Osteocyte (in vitro differentiated cells): ENCODE results near the gene EML5. TPM values are rescaled to one million over a fixed set of nuclear protein-coding genes. Genes with fewer than 3 reads are reported as not detected.

Experiments
- DNase-seq: peaks from one replicate; pipeline ENCODE4 v3.0.0; 2021; ENCODE audit warnings: mixed read lengths; ENCODE audit not compliant: unreplicated experiment; ENCODE audit errors: extremely low spot score
- H3K27ac Mint-ChIP-seq: one replicate; pipeline ENCODE4 v1.8.0; 2021; ENCODE audit warnings: mild to moderate bottlenecking, mixed read lengths; ENCODE audit not compliant: unreplicated experiment
- H3K27me3 Mint-ChIP-seq: one replicate; pipeline ENCODE4 v1.8.0; 2021; ENCODE audit warnings: mixed read lengths; ENCODE audit not compliant: unreplicated experiment
- H3K36me3 Mint-ChIP-seq: one replicate; pipeline ENCODE4 v1.8.0; 2021; ENCODE audit warnings: mixed read lengths; ENCODE audit not compliant: unreplicated experiment
- H3K4me1 Mint-ChIP-seq: one replicate; pipeline ENCODE4 v1.8.0; 2021; ENCODE audit warnings: mixed read lengths; ENCODE audit not compliant: unreplicated experiment
- H3K4me3 Mint-ChIP-seq: one replicate; pipeline ENCODE4 v1.8.0; 2021; ENCODE audit warnings: mild to moderate bottlenecking, moderate library complexity, mixed read lengths; ENCODE audit not compliant: unreplicated experiment
- H3K9me3 Mint-ChIP-seq: one replicate; pipeline ENCODE4 v1.8.0; 2021; ENCODE audit warnings: mixed read lengths; ENCODE audit not compliant: unreplicated experiment
- CTCF ChIP-seq: fragments of 200-600 bp; sonication (generic); IDR thresholded peaks from 2 replicates; pipeline ENCODE4 v1.5.0; 2021; ENCODE audit warnings: antibody characterized with exemption, mild to moderate bottlenecking, moderate library complexity
- total RNA-seq: library from RNA; stranded (reverse); gene quantifications from 2 replicates; pipeline ENCODE4 v1.2.1, GENCODE V29; 2021

EML5 gene
- total RNA-seq, 1 donor from 2014 or later = 0.19 TPM

GRCh38 chr14:88786715-88787114 lies 6.0 kb downstream of the EML5 start:
- no peak overlapping the region for H3K4me3 Mint-ChIP-seq
- TF ChIP-seq CTCF = no peak
- peaks cover 74% of the 10 kb centered on the region for H3K27me3 Mint-ChIP-seq
- H3K36me3 Mint-ChIP-seq = no peaks in the 10 kb centered on the region
- H3K4me1 Mint-ChIP-seq = no peaks in the 10 kb centered on the region
- H3K27ac Mint-ChIP-seq = no peak overlapping the region
- DNase-seq = no peak
- H3K9me3 Mint-ChIP-seq = no peaks in the 10 kb centered on the region

- Mint-ChIP-seq H3K27ac (no peak overlapping the region), H3K36me3 (no peaks in the 10 kb centered on the region), H3K4me3 (no peak overlapping the region), H3K27me3 (peaks cover 68% of the 10 kb centered on the region), H3K4me1 (no peaks in the 10 kb centered on the region), H3K9me3 (no peaks in the 10 kb centered on the region)
- DNase-seq = no peak
- TF ChIP-seq CTCF = no peak
Measured at GRCh38 chr14:88785911-88786310, 6.8 kb downstream of the EML5 start.

- Mint-ChIP-seq H3K27ac (no peak overlapping the region), H3K27me3 (peaks cover 32% of the 10 kb centered on the region), H3K36me3 (no peaks in the 10 kb centered on the region), H3K4me3 (no peak overlapping the region), H3K4me1 (no peaks in the 10 kb centered on the region), H3K9me3 (no peaks in the 10 kb centered on the region)
- DNase-seq = no peak
- no peak for TF ChIP-seq CTCF
Measured at GRCh38 chr14:88775532-88775931, 17.2 kb downstream of the EML5 start.

- H3K36me3 Mint-ChIP-seq = no peaks in the 10 kb centered on the region
- H3K27me3 Mint-ChIP-seq = no peaks in the 10 kb centered on the region
- DNase-seq = no peak
- no peaks in the 10 kb centered on the region for H3K4me1 Mint-ChIP-seq
- H3K27ac Mint-ChIP-seq = no peak overlapping the region
- no peak overlapping the region for H3K4me3 Mint-ChIP-seq
- TF ChIP-seq CTCF = no peak
- peaks cover 14% of the 10 kb centered on the region for H3K9me3 Mint-ChIP-seq
Measured at GRCh38 chr14:88770736-88771135, 22.0 kb downstream of the EML5 start.

GRCh38 chr14:88765130-88765529 lies 27.6 kb downstream of the EML5 start:
- H3K27ac Mint-ChIP-seq = no peak overlapping the region
- H3K27me3 Mint-ChIP-seq = peaks cover 13% of the 10 kb centered on the region
- H3K4me3 Mint-ChIP-seq = no peak overlapping the region
- no peak for TF ChIP-seq CTCF
- DNase-seq = no peak
- H3K9me3 Mint-ChIP-seq = peaks cover 14% of the 10 kb centered on the region
- H3K4me1 Mint-ChIP-seq = no peaks in the 10 kb centered on the region
- no peaks in the 10 kb centered on the region for H3K36me3 Mint-ChIP-seq
